Measurements from ENCODE around the gene ZNF394.

ZNF394 gene

GRCh38 chr7:99472561-99473314, 27.3 kb downstream of the ZNF394 start, which contains the start of gene ZNF789:
Gene ZNF789, plus strand, starts transcription at chr7:99472890. Its CDS starts 3,567 bp downstream, at chr7:99476457.
- peak; percentile 87 for DNase-seq (ENCODE audit: low read depth)
- H3K4me3 ChIP-seq (ENCODE audit: low read depth, low read length), result peak within 1 kb of the TSS; percentile 89
- TF ChIP-seq, protein P1, sequence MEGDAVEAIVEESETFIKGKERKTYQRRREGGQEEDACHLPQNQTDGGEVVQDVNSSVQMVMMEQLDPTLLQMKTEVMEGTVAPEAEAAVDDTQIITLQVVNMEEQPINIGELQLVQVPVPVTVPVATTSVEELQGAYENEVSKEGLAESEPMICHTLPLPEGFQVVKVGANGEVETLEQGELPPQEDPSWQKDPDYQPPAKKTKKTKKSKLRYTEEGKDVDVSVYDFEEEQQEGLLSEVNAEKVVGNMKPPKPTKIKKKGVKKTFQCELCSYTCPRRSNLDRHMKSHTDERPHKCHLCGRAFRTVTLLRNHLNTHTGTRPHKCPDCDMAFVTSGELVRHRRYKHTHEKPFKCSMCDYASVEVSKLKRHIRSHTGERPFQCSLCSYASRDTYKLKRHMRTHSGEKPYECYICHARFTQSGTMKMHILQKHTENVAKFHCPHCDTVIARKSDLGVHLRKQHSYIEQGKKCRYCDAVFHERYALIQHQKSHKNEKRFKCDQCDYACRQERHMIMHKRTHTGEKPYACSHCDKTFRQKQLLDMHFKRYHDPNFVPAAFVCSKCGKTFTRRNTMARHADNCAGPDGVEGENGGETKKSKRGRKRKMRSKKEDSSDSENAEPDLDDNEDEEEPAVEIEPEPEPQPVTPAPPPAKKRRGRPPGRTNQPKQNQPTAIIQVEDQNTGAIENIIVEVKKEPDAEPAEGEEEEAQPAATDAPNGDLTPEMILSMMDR (IDR thresholded peaks at IDR 0.05; ENCODE audit: low read depth, low read length, missing control alignments), result no peak

- TF ChIP-seq, protein P1 (IDR thresholded peaks at IDR 0.05; ENCODE audit: low read depth, low read length, missing control alignments), result no peak
- H3K4me3 ChIP-seq (ENCODE audit: low read depth, low read length), result no peak overlapping the region
- DNase-seq (ENCODE audit: low read depth), result no peak
Measured at GRCh38 chr7:99469381-99470065, 30.6 kb downstream of the ZNF394 start.

GRCh38 chr7:99468336-99468918, 31.7 kb downstream of the ZNF394 start:
- no peak for DNase-seq (ENCODE audit: low read depth)
- H3K4me3 ChIP-seq (ENCODE audit: low read depth, low read length), result no peak overlapping the region
- TF ChIP-seq, protein P1 (IDR thresholded peaks at IDR 0.05; ENCODE audit: low read depth, low read length, missing control alignments), result no peak

DNA sequence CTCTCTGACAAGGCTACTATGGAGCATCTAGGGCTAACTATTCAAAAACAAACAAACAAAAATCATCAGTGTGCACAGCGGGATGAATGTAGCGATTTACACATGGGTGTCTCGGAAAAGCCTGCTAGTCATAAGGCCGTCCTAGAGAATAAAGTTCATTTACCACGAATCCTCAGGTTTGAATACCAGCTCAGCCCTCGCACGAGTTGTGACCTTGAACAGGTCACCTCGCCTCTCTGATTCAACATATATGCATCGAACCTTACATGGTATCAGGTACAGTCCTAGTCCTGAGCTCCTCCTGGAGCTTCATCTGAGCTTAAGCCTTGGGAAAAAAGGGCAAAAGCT, 34.7 kb downstream of the ZNF394 start:
- peak overlapping the region; percentile 87 for H3K4me3 ChIP-seq (ENCODE audit: low read depth, low read length)
- TF ChIP-seq, protein P1 (IDR thresholded peaks at IDR 0.05; ENCODE audit: low read depth, low read length, missing control alignments), result no peak
- no peak for DNase-seq (ENCODE audit: low read depth)

DNA sequence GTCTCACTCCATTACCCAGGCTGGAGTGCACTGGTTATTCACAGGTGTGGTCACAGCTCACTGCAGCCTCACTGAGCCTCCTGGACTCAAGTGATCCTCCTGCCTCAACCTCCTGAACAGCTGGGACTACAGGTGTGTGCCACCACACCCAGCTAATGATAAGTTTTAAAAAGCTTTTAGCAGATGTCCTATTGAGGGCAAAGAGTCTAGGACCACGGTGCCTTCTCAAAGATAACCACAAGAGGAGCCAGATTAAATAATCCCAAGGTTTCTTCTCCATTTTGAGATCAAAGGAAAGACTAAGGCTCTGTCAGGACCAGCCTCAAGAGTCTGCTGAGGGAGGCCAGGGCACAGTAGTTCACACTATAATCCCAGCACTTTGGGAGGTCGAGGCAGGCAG, 38.9 kb downstream of the ZNF394 start:
- TF ChIP-seq, protein P1 (IDR thresholded peaks at IDR 0.05; ENCODE audit: low read depth, low read length, missing control alignments), result peak; percentile 24
- no peak for DNase-seq (ENCODE audit: low read depth)
- H3K4me3 ChIP-seq (ENCODE audit: low read depth, low read length), result no peak overlapping the region

- TF ChIP-seq, protein P1 (IDR thresholded peaks at IDR 0.05; ENCODE audit: low read depth, low read length, missing control alignments), result no peak
- H3K4me3 ChIP-seq (ENCODE audit: low read depth, low read length), result no peak overlapping the region
- DNase-seq (ENCODE audit: low read depth), result no peak
Measured at GRCh38 chr7:99460651-99461050, 39.4 kb downstream of the ZNF394 start.
